ENCODE measurements around the gene MRPL28.
A peak's percentile ranks its signal among the peaks of the same experiment; 100 is the strongest.

GRCh38 chr16:401468-402348 is 31.4 kb upstream of the MRPL28 start, which contains the start of gene DECR2:
- TF ChIP-seq PBX3 (IDR thresholded peaks at IDR 0.05) (peak; percentile 16), CTCF (IDR thresholded peaks at IDR 0.05) (peak; percentile 68), POLR2AphosphoS5 (IDR thresholded peaks at IDR 0.05; ENCODE audit: low read depth, low read length) (peak; percentile 87), RCOR1 (IDR thresholded peaks at IDR 0.05; ENCODE audit: low read length) (0 out of 2 replicates have a peak, but pooled peaks have one; percentile 7), EP300 (IDR thresholded peaks at IDR 0.05; ENCODE audit: borderline replicate concordance in 1 of 2, low read depth in 1 of 2, low read length in 1 of 2) (no peak), TAF1 (IDR thresholded peaks at IDR 0.05; ENCODE audit: borderline replicate concordance, low read depth, low read length) (peak; percentile 47; the same call in 1 of the 2 replicates), USF1 (IDR thresholded peaks at IDR 0.05; ENCODE audit: borderline replicate concordance, low read depth) (peak; percentile 56; the same call in 1 of the 2 replicates)

Data from SK-N-SH (cell line).